HL-60 (cell line): ENCODE results near the gene ADNP.

Experiments
- DNase-seq, 2 experiments: peaks; one replicate each; pipeline ENCODE4 v3.0.0-alpha.2; 2010 to 2020; ENCODE audit warnings: low read depth in 1 of 2, low spot score in 1 of 2
- H3K27ac ChIP-seq: fragments of 250-450 bp; sonication (Bioruptor Pico); replicated peaks from 2 replicates; pipeline ENCODE4 v1.5.1; 2020; ENCODE audit warnings: mild to moderate bottlenecking, moderate library complexity
- H3K27me3 ChIP-seq: fragments of 250-450 bp; sonication (Bioruptor Pico); 2 replicates; pipeline ENCODE4 v1.5.1; 2021; ENCODE audit warnings: mild to moderate bottlenecking, moderate library complexity; ENCODE audit not compliant: insufficient read depth, poor library complexity, severe bottlenecking
- H3K4me3 ChIP-seq: replicated peaks from 2 replicates; pipeline ENCODE4 v1.5.1; 2011; ENCODE audit warnings: mild to moderate bottlenecking, control low read depth, low read length; ENCODE audit not compliant: insufficient read depth
- CTCF ChIP-seq: IDR thresholded peaks from one replicate; pipeline ENCODE4 v1.5.1; 2011; ENCODE audit warnings: low read length, control low read depth, inconsistent platforms; ENCODE audit not compliant: insufficient read depth
- GABPA ChIP-seq: IDR thresholded peaks from 2 replicates; pipeline ENCODE4 v1.6.1; 2012; ENCODE audit warnings: low read depth
- POLR2AphosphoS5 ChIP-seq: IDR thresholded peaks from 2 replicates; pipeline ENCODE4 v1.6.1; 2012; ENCODE audit warnings: low read depth
- REST ChIP-seq: IDR thresholded peaks from 2 replicates; pipeline ENCODE4 v1.6.1; 2012; ENCODE audit warnings: low read depth; ENCODE audit not compliant: insufficient replicate concordance
- SPI1 ChIP-seq: IDR thresholded peaks from 2 replicates; pipeline ENCODE4 v1.6.1; 2012; ENCODE audit warnings: low read depth, mild to moderate bottlenecking, borderline replicate concordance

Gene ADNP

GRCh38 chr20:50916257-50916656, 15.0 kb downstream of the ADNP start:
- DNase-seq, result no peak
- H3K27ac ChIP-seq, result no peak overlapping the region
- H3K27me3 ChIP-seq, result no peaks in the 10 kb centered on the region
- TF ChIP-seq POLR2AphosphoS5, result no peak
- TF ChIP-seq CTCF, result no peak
- TF ChIP-seq GABPA, result no peak
- no peak for TF ChIP-seq REST
- TF ChIP-seq SPI1, result no peak
- no peak overlapping the region for H3K4me3 ChIP-seq

GRCh38 chr20:50915424-50915823, 15.8 kb downstream of the ADNP start:
- no peak for TF ChIP-seq CTCF
- no peak for TF ChIP-seq GABPA
- TF ChIP-seq REST, result no peak
- no peak for TF ChIP-seq SPI1
- no peak for TF ChIP-seq POLR2AphosphoS5
- H3K4me3 ChIP-seq, result no peak overlapping the region
- no peak overlapping the region for H3K27ac ChIP-seq
- no peak for DNase-seq
- H3K27me3 ChIP-seq, result no peaks in the 10 kb centered on the region

- TF ChIP-seq SPI1, result no peak
- no peak for TF ChIP-seq REST
- no peak for TF ChIP-seq CTCF
- no peak for TF ChIP-seq POLR2AphosphoS5
- no peak for TF ChIP-seq GABPA
- no peak for DNase-seq
- Histone ChIP-seq H3K4me3 (no peak overlapping the region), H3K27ac (no peak overlapping the region), H3K27me3 (no peaks in the 10 kb centered on the region)
Measured at GRCh38 chr20:50913690-50914375, 17.4 kb downstream of the ADNP start.
